Keratinocyte (primary cell): ENCODE measurements around the gene MXI1.

Experiments
- CTCF ChIP-seq, 3 experiments: IDR thresholded peaks in 1 of 3; conservative IDR thresholded peaks in 1 of 3; optimal IDR thresholded peaks in 1 of 3; 2 replicates in 2 of 3; 3 replicates in 1 of 3; pipeline versions ENCODE3 to v1.5.1; 2011; ENCODE audit warnings: low read length in 3 of 3, mild to moderate bottlenecking in 3 of 3, moderate library complexity in 2 of 3, control low read depth in 1 of 3, inconsistent platforms in 1 of 3; ENCODE audit not compliant: insufficient read depth in 2 of 3; ENCODE audit errors: extremely low read depth in 1 of 3
- EZH2 ChIP-seq: IDR thresholded peaks from one replicate; pipeline ENCODE4 v1.6.1; 2012; ENCODE audit warnings: inconsistent platforms, mild to moderate bottlenecking, low read length, moderate library complexity

DNA sequence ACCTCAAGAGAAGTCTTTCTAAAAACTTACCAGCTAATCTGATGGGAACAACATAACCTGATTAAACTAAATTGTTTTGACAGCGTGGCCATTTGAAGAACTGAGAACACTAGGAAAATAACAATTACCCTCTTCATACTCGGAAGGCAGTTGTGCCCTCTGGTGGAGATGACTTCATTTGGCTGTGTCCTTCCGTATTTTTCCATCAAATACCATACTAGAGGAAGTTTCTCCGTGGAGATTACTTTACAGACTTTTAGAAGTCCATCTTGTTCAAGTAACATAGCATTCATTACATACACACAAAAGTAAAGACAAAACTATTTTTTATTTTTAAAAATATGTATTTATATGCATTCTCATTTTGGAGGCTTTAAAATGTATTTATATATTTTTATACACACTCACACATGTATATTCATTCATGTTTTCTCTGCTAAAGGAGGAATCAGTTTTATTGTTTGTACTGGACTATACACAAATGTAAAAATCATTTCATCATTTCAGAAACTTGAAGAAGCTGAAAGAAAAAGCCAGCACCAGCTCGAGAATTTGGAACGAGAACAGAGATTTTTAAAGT, 72.1 kb downstream of the MXI1 start:
- no peak for TF ChIP-seq EZH2
- peak; percentile 55 to 76 (median 64) for TF ChIP-seq CTCF (optimal IDR thresholded peaks at IDR 0.05 in 1 of 3, IDR thresholded peaks at IDR 0.05 in 1 of 3, conservative IDR thresholded peaks at IDR 0.05 in 1 of 3; ENCODE audit: extremely low read depth in 1 of 3, insufficient read depth in 2 of 3, low read length in 3 of 3)
